OCI-LY1 (cell line): Measurements from ENCODE around the gene POLD2.

Experiments
- H2AFZ ChIP-seq: fragments of 200-600 bp; sonication (generic), shearing (Covaris generic); 2 replicates; pipeline ENCODE4 v1.6.0; 2014; ENCODE audit warnings: antibody characterized with exemption, mild to moderate bottlenecking, low read length
- H3F3A ChIP-seq: fragments of 200-600 bp; sonication (generic), shearing (Covaris generic); 2 replicates; pipeline ENCODE4 v1.6.0; 2014; ENCODE audit warnings: mild to moderate bottlenecking, antibody characterized with exemption, low read length, moderate library complexity; ENCODE audit not compliant: insufficient read depth
- H3K27ac ChIP-seq: fragments of 200-600 bp; sonication (generic); 2 replicates; pipeline ENCODE4 v1.5.1; 2014; ENCODE audit warnings: low read length, mixed run types, mild to moderate bottlenecking, low read depth; ENCODE audit not compliant: poor library complexity, severe bottlenecking
- H3K27me3 ChIP-seq: fragments of 200-600 bp; sonication (generic); 2 replicates; pipeline ENCODE4 v1.6.0; 2014; ENCODE audit warnings: antibody characterized with exemption, mild to moderate bottlenecking, low read length, moderate library complexity; ENCODE audit not compliant: insufficient read depth
- H3K36me3 ChIP-seq: fragments of 200-600 bp; sonication (generic); 2 replicates; pipeline ENCODE4 v1.6.1; 2014; ENCODE audit warnings: mild to moderate bottlenecking, antibody characterized with exemption, low read length, moderate library complexity, mixed read lengths; ENCODE audit not compliant: insufficient read depth
- H3K4me1 ChIP-seq: fragments of 200-600 bp; sonication (generic); 2 replicates; pipeline ENCODE4 v1.5.1; 2014; ENCODE audit warnings: mild to moderate bottlenecking, low read length, moderate library complexity; ENCODE audit not compliant: insufficient read depth, severe bottlenecking
- H3K4me2 ChIP-seq: fragments of 200-600 bp; sonication (generic), shearing (Covaris generic); 2 replicates; pipeline ENCODE4 v1.6.1; 2014; ENCODE audit warnings: low read length
- H3K4me3 ChIP-seq: fragments of 200-600 bp; sonication (generic); 2 replicates; pipeline ENCODE4 v1.5.1; 2014; ENCODE audit warnings: low read length, low read depth, mild to moderate bottlenecking, mixed read lengths; ENCODE audit not compliant: poor library complexity, severe bottlenecking
- H3K79me2 ChIP-seq: fragments of 200-600 bp; shearing (Covaris generic); 2 replicates; pipeline ENCODE4 v1.6.1; 2016; ENCODE audit warnings: mixed run types, low read length, mixed read lengths; ENCODE audit not compliant: insufficient read depth
- H3K9ac ChIP-seq: fragments of 200-600 bp; sonication (generic), shearing (Covaris generic); 2 replicates; pipeline ENCODE4 v1.6.1; 2014; ENCODE audit warnings: mild to moderate bottlenecking, low read length, mixed read lengths
- H3K9me2 ChIP-seq: fragments of 200-600 bp; sonication (generic), shearing (Covaris generic); 2 replicates; pipeline ENCODE4 v1.6.1; 2014; ENCODE audit warnings: low read depth, mild to moderate bottlenecking, low read length, mixed read lengths
- H3K9me3 ChIP-seq: fragments of 200-600 bp; shearing (Covaris generic); 2 replicates; pipeline ENCODE4 v1.6.1; 2014; ENCODE audit warnings: low read length, mixed read lengths
- H4K20me1 ChIP-seq: fragments of 200-600 bp; sonication (generic), shearing (Covaris generic); 2 replicates; pipeline ENCODE4 v1.6.0; 2016; ENCODE audit warnings: mild to moderate bottlenecking, low read length; ENCODE audit not compliant: insufficient read depth
- CTCF ChIP-seq: fragments of 200-600 bp; sonication (generic), shearing (Covaris generic); IDR thresholded peaks from 2 replicates; pipeline ENCODE4 v1.5.1; 2017; ENCODE audit warnings: mild to moderate bottlenecking, antibody characterized with exemption, low read length, moderate library complexity, mixed read lengths
- EZH2 ChIP-seq: fragments of 200-600 bp; sonication (generic), shearing (Covaris generic); IDR thresholded peaks from 2 replicates; pipeline ENCODE4 v1.8.0; 2017; ENCODE audit warnings: borderline replicate concordance, mixed run types, mild to moderate bottlenecking, antibody characterized with exemption, low read length, moderate library complexity, mixed read lengths

POLD2 gene

GRCh38 chr7:44156453-44157010 lies 33.2 kb upstream of the POLD2 start:
- Histone ChIP-seq H4K20me1 (no peaks in the 10 kb centered on the region), H3K4me2 (no peak overlapping the region), H3K9ac (no peak overlapping the region), H3K9me2 (no peaks in the 10 kb centered on the region), H3K4me3 (no peak overlapping the region), H3K27me3 (no peaks in the 10 kb centered on the region), H3K9me3 (no peaks in the 10 kb centered on the region), H3K27ac (no peak overlapping the region), H2AFZ (no peak overlapping the region), H3F3A (no peaks in the 10 kb centered on the region), H3K36me3 (no peaks in the 10 kb centered on the region), H3K4me1 (no peaks in the 10 kb centered on the region), H3K79me2 (no peaks in the 10 kb centered on the region)
- TF ChIP-seq CTCF: no peak
- TF ChIP-seq EZH2: no peak

DNA sequence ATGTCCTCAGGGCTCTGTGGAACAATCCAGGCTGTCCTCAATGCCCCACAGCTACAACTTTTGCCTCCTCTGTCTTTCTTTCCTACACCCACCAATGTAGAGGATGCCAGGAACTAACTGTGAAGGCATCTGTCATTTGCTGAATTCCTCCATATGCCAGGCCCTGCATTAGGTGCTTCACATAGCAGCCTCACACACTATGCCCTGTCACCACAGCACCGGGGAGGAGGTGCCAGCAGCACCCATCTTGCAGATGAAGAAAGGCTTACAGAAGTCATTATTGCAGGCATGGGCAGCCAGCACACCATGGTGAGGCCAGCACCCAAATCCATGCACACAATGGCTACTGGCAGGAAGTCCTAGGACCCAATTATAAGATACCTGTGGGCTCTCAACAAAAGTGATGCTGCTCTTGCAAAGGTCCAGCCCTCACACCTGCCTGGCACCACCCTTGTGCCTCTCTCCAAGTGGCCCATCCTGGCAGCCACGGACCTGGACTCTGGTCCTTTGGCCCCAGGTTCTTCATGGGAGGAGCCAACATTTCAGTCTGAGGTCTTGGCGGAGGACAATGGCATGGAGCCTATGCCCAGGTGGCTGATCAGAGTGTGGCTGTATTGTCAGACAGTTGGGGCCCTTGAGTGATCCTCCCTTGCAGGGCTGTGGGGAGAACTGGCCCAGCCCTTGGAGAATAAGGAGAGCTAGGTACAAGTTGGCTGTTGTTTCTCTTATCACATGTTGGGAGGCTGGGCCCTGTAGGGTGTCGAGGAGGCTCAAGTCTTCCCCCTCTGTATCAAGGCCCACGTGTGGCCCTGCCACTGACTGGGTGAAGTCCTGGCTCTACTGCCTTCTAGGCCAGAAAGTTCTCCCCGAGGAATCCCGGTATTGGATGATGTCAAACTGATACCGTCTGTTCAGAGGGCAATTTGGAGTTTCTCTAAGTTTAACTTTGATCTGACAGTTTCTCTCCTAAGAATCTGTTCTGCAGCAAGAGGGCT lies 32.1 kb upstream of the POLD2 start:
- no peaks in the 10 kb centered on the region for H3F3A ChIP-seq
- H2AFZ ChIP-seq: no peak overlapping the region
- no peak overlapping the region for H3K4me3 ChIP-seq
- no peaks in the 10 kb centered on the region for H3K4me1 ChIP-seq
- TF ChIP-seq CTCF (no peak), EZH2 (no peak)
- H3K27me3 ChIP-seq: no peaks in the 10 kb centered on the region
- no peak overlapping the region for H3K4me2 ChIP-seq
- H3K36me3 ChIP-seq: no peaks in the 10 kb centered on the region
- H3K9ac ChIP-seq: no peak overlapping the region
- no peaks in the 10 kb centered on the region for H3K79me2 ChIP-seq
- no peaks in the 10 kb centered on the region for H4K20me1 ChIP-seq
- H3K27ac ChIP-seq: no peak overlapping the region
- no peaks in the 10 kb centered on the region for H3K9me3 ChIP-seq
- no peaks in the 10 kb centered on the region for H3K9me2 ChIP-seq

DNA sequence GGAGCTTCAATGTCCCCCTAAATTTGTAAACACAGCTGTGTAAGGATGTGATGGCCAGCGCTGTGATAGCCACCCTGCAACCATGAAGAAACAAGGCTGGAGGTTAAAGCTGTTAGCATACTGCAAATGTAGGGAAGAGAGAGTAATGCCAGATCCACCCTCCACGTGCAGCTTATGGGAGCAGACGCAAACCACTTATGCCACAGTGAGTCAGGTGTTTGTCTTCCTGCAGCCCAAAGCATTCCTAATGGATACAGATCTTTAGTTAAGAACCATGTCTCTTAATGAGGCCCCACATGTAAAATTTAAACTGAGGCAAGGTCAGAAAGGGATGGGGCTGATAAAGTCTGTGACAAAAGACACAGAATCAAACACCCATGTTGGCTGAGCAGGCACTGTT lies 31.4 kb upstream of the POLD2 start:
- Histone ChIP-seq H3K4me3 (no peak overlapping the region), H4K20me1 (no peaks in the 10 kb centered on the region), H3K4me1 (no peaks in the 10 kb centered on the region), H3F3A (no peaks in the 10 kb centered on the region), H3K79me2 (no peaks in the 10 kb centered on the region), H3K9me3 (no peaks in the 10 kb centered on the region), H3K4me2 (no peak overlapping the region), H3K36me3 (no peaks in the 10 kb centered on the region), H3K9me2 (no peaks in the 10 kb centered on the region), H3K27ac (no peak overlapping the region), H3K9ac (no peak overlapping the region), H2AFZ (no peak overlapping the region), H3K27me3 (no peaks in the 10 kb centered on the region)
- TF ChIP-seq EZH2 (no peak), CTCF (no peak)
